Spinal cord (tissue), 10 donors: ENCODE data around the gene DMD. TPM values are rescaled to one million over a fixed set of nuclear protein-coding genes. Genes with fewer than 3 reads are reported as not detected.

ENCODE experiments used
- DNase-seq, 6 donors: peaks; one replicate each; pipeline versions ENCODE4 v3.0.0 to v3.0.0-alpha.2; 2013 to 2015; ENCODE audit warnings: low spot score in 6 of 6, low read depth in 4 of 6
- H3K27ac ChIP-seq: one replicate; pipeline ENCODE4 v1.5.1; 2013; ENCODE audit warnings: low read depth, low read length, control low read depth
- H3K27me3 ChIP-seq: one replicate; pipeline ENCODE4 v1.6.1; 2013; ENCODE audit warnings: low read length; ENCODE audit not compliant: control insufficient read depth, insufficient read depth
- H3K36me3 ChIP-seq: one replicate; pipeline ENCODE4 v1.6.1; 2013; ENCODE audit warnings: low read length; ENCODE audit not compliant: control insufficient read depth, insufficient read depth
- H3K4me1 ChIP-seq: one replicate; pipeline ENCODE4 v1.6.1; 2013; ENCODE audit warnings: low read length; ENCODE audit not compliant: control insufficient read depth, insufficient read depth
- H3K4me3 ChIP-seq: one replicate; pipeline ENCODE4 v1.5.1; 2013; ENCODE audit warnings: low read depth, low read length, control low read depth
- H3K9me3 ChIP-seq: one replicate; pipeline ENCODE4 v1.6.1; 2013; ENCODE audit warnings: low read length; ENCODE audit not compliant: control insufficient read depth, insufficient read depth
- WGBS: methylation state at CpG from one replicate; pipeline ENCODE4 v1.1.5; 2013; ENCODE audit warnings: missing lambda C conversion rate; ENCODE audit not compliant: insufficient coverage; 5-methylcytosine and 5-hydroxymethylcytosine counted together
- polyA plus RNA-seq, 2 donors: library from polyadenylated mRNA; unstranded; fragments of 120-200 nt; gene quantifications; one replicate each; pipeline ENCODE4 v1.2.1, GENCODE V29; 2013; ENCODE audit not compliant: insufficient read length in 2 of 2
- total RNA-seq, 2 donors: library from RNA; depleted of rRNA in 1 of 2; stranded (reverse); fragments of 120-200 nt in 1 of 2; fragments of >200 nt in 1 of 2; gene quantifications; one replicate each; pipeline versions ENCODE4 v1.2.3 to v1.2.4, GENCODE V29; 2013 to 2014
- donor health status: healthy.

Gene DMD
- total and polyA plus RNA-seq, 4 donors = 28.4 to 112 (median 41.9) TPM

DNA sequence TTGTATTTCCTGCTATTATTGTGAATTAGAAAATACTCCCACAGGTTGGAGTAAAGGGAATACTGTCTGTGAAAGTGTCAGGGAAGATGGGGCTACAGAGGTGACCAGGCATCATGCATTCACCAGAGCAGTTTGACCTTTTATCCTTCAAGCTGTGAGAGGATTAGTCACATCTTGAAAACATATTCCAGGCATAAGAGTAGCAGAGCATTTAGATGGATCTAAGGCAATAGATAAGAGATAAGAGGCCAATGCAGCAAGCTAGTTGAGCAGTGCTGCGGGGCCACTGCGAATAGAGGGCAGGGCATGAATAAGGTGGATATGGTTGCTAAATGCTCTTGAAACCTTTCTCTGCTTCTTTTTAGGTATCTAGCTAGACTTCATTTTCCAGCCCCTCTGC lies 1668.8 kb downstream of the DMD start:
- no CpG with 5 or more reads among the region's 2 CpGs for WGBS
- Histone ChIP-seq H3K4me1 (no peaks in the 10 kb centered on the region), H3K9me3 (no peaks in the 10 kb centered on the region), H3K4me3 (no peak overlapping the region), H3K27ac (no peak overlapping the region), H3K27me3 (peaks cover 4% of the 10 kb centered on the region), H3K36me3 (no peaks in the 10 kb centered on the region)
- no peak for DNase-seq

- Histone ChIP-seq H3K9me3 (no peaks in the 10 kb centered on the region), H3K36me3 (no peaks in the 10 kb centered on the region), H3K27me3 (no peaks in the 10 kb centered on the region), H3K4me3 (no peak overlapping the region), H3K27ac (no peak overlapping the region), H3K4me1 (no peaks in the 10 kb centered on the region)
- DNase-seq = no peak
- no CpG with 5 or more reads among the region's 2 CpGs for WGBS
Measured at GRCh38 chrX:31540313-31540712, 1671.0 kb downstream of the DMD start.

- no peak overlapping the region for H3K27ac ChIP-seq
- no peaks in the 10 kb centered on the region for H3K9me3 ChIP-seq
- no peaks in the 10 kb centered on the region for H3K36me3 ChIP-seq
- DNase-seq = no peak
- H3K4me1 ChIP-seq = no peaks in the 10 kb centered on the region
- WGBS = 62% methylated on average over 5 of the region's 7 CpGs
- H3K27me3 ChIP-seq = no peaks in the 10 kb centered on the region
- H3K4me3 ChIP-seq = no peak overlapping the region
Measured at GRCh38 chrX:31527455-31528126, 1683.8 kb downstream of the DMD start.

DNA sequence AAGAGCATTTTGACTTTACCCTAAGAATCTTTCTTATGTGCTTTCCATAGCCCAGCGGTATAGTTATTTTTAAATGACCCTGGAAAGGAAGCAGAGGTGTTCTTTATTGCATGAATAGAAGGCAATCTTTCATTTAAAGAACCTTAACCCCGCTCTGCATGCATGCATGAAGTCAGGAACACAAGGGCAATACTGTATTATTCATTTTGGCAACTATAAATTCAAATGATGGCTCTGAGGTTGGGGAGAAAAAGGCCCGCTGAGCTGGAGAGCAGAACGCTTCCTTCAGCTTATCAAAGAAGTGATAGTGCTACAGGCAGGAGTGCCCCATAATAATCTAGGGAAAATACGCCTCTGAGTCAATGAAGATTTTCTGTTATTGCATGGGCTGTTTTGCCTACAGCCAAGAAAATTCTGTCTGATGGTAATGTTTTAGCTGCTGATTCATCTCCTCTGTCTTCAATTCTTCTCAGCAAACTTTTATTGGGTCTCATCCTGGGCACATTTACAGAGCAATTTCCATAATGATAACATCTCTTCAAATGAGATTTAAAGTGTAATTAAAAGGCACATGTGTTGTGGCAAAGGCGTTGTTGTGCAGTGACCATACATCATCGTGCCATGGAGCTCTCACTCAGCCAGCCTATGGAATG lies 1687.3 kb downstream of the DMD start:
- no peaks in the 10 kb centered on the region for H3K4me1 ChIP-seq
- H3K36me3 ChIP-seq = no peaks in the 10 kb centered on the region
- no peak overlapping the region for H3K4me3 ChIP-seq
- WGBS = 50% methylated on average over 3 of the region's 7 CpGs
- no peaks in the 10 kb centered on the region for H3K27me3 ChIP-seq
- H3K9me3 ChIP-seq = no peaks in the 10 kb centered on the region
- H3K27ac ChIP-seq = peak overlapping the region; percentile 40
- DNase-seq = peak in 1 of 6 donors; percentile 28

DNA sequence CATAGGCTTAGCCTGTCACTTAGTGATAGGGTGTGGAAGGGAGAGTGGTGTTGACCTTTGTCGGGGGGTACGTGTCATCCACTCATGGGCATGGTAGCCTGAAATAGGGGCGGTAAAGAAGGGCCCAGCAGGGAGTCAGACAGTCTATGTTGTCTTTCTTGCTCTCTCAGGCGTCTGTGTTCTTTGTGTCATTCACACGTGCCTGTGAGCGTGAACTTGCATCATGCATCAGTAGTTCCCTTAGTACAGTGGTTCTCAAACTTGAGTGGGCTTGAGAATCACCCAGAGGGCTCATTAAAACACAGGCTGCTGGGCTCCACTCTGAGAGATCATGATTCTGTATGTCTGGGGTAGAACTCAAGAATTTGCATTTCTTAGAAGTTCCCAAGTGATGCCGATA lies 1688.6 kb downstream of the DMD start:
- no peak for DNase-seq
- Histone ChIP-seq H3K9me3 (no peaks in the 10 kb centered on the region), H3K27me3 (no peaks in the 10 kb centered on the region), H3K4me1 (no peaks in the 10 kb centered on the region), H3K36me3 (no peaks in the 10 kb centered on the region), H3K27ac (no peak overlapping the region), H3K4me3 (no peak overlapping the region)
- 65% methylated on average over 6 of the region's 7 CpGs for WGBS

- no CpG with 5 or more reads among the region's 3 CpGs for WGBS
- no peak for DNase-seq
- no peaks in the 10 kb centered on the region for H3K9me3 ChIP-seq
- H3K36me3 ChIP-seq = no peaks in the 10 kb centered on the region
- H3K27ac ChIP-seq = no peak overlapping the region
- no peak overlapping the region for H3K4me3 ChIP-seq
- no peaks in the 10 kb centered on the region for H3K4me1 ChIP-seq
- no peaks in the 10 kb centered on the region for H3K27me3 ChIP-seq
Measured at GRCh38 chrX:31521941-31522340, 1689.4 kb downstream of the DMD start.

DNA sequence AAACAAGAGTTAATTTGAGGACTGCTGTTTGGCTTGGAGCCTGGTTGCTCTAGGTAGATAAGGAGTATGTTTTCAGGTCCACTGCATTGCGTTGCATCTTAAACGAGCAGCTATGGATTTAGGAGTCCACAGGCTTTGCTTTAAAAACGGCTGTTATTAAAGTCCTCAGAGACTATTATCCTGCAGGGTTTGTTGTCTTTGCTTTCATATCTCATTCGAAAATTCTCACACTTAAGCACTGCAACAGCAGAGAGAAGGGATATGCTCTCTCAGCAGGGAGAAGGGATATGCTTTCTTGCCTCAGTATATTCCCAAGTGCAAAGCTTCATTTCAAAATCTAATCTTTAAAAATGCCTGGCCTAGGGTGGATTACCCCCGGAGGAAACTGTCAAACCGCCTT lies 1694.8 kb downstream of the DMD start:
- no peak for DNase-seq
- 59% methylated on average over 3 of the region's 6 CpGs for WGBS
- Histone ChIP-seq H3K4me1 (no peaks in the 10 kb centered on the region), H3K4me3 (no peak overlapping the region), H3K27ac (no peak overlapping the region), H3K36me3 (no peaks in the 10 kb centered on the region), H3K27me3 (no peaks in the 10 kb centered on the region), H3K9me3 (no peaks in the 10 kb centered on the region)

GRCh38 chrX:31508338-31508737 lies 1703.0 kb downstream of the DMD start:
- peak in 2 of 6 donors; percentile 40 to 55 for DNase-seq
- Histone ChIP-seq H3K27me3 (no peaks in the 10 kb centered on the region), H3K27ac (peak overlapping the region; percentile 85), H3K36me3 (no peaks in the 10 kb centered on the region), H3K9me3 (no peaks in the 10 kb centered on the region), H3K4me1 (no peaks in the 10 kb centered on the region), H3K4me3 (no peak overlapping the region)
- WGBS = no CpG with 5 or more reads among the region's 4 CpGs

DNA sequence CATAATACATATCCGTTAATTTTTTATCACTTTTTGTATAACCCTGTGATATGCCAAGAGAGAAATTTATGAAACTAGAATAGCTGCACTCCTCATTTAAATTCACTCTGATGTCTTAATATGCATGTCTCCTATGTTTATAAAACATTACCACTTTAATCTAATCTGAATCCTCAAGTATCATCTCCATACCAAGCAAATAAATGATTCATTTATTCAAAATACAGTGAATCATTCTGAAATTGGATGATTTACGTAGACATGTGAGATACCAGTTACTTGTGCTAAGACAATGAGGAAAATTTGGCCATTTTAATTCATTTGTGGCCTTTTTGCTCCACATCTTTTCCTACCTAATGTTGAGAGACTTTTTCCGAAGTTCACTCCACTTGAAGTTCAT lies 1704.4 kb downstream of the DMD start:
- H3K27ac ChIP-seq = peak overlapping the region; percentile 85
- WGBS = no CpG with 5 or more reads among the region's 3 CpGs
- H3K4me3 ChIP-seq = peak overlapping the region; percentile 29

DNA sequence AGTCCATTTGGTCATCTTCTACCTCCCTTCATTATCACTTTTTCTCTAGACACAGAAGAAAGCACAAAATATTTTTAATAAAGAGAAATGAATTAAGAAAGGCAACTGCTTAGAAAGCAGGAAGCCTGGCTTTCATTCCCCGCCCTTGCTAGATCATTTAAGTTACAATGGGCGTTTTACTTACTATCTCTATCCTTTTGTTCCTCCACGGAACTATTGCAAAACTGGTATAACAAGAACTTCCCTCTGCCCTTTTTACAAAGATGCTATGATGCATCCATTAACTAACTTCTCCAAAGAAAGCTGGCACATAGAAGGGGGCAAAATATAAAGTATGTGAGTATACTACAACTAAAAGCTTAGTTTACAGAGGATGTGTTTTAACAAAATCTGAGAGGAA lies 1705.0 kb downstream of the DMD start:
- Histone ChIP-seq H3K4me1 (no peaks in the 10 kb centered on the region), H3K4me3 (no peak overlapping the region), H3K9me3 (no peaks in the 10 kb centered on the region), H3K27me3 (no peaks in the 10 kb centered on the region), H3K27ac (peak overlapping the region; percentile 85), H3K36me3 (no peaks in the 10 kb centered on the region)
- no peak for DNase-seq
- WGBS = 60% methylated on average over 1 of the region's 3 CpGs

More for the DNA sequence above, 1704.4 kb downstream of the DMD start:
- H3K9me3 ChIP-seq = no peaks in the 10 kb centered on the region
- H3K4me1 ChIP-seq = no peaks in the 10 kb centered on the region
- DNase-seq = no peak
- H3K36me3 ChIP-seq = no peaks in the 10 kb centered on the region
- no peaks in the 10 kb centered on the region for H3K27me3 ChIP-seq
